OCI-LY7 (cell line): ENCODE results near the gene POLD2.

Experiments
- EZH2phosphoT487 ChIP-seq: fragments of 200-600 bp; sonication (generic); IDR thresholded peaks from 2 replicates; pipeline ENCODE4 v1.6.1; 2018; ENCODE audit warnings: low read depth, borderline replicate concordance, mild to moderate bottlenecking, mixed run types, antibody characterized with exemption, low read length, moderate library complexity, mixed read lengths
- TF ChIP-seq, protein P1 (sequence below): fragments of 200-600 bp; sonication (generic); conservative IDR thresholded peaks from 2 replicates; pipeline ENCODE4 v1.5.1; 2014; ENCODE audit warnings: mild to moderate bottlenecking, antibody characterized with exemption, low read length, moderate library complexity, mixed read lengths

DNA sequence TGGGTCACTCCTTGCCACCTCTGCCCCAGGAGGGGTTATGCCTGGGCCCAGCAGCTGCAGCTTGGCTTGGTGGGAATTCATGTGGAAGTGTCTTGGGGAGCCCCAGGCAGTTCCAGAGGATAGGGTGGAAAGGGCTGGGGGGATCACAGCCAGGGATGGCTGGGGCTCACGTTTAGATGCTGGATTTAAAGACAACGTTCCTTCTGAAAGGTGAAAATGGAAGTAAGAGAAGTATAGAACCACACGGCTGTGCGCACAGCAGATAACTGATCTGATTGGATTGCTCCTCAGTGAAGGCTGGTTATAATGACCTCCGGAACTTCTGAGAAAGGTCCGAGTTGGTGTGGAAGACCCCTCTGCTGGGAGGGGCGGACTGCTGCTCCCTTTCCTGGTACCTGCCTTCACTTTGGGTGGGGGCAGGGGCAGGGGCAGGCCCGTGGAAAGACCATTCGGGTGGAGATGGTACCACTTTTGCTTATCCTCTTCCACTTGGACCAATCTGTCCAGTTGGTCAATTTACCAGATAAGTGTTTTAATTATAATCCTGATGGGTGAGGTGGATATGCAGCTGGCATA, 25.7 kb upstream of the POLD2 start:
- TF ChIP-seq, protein P1, sequence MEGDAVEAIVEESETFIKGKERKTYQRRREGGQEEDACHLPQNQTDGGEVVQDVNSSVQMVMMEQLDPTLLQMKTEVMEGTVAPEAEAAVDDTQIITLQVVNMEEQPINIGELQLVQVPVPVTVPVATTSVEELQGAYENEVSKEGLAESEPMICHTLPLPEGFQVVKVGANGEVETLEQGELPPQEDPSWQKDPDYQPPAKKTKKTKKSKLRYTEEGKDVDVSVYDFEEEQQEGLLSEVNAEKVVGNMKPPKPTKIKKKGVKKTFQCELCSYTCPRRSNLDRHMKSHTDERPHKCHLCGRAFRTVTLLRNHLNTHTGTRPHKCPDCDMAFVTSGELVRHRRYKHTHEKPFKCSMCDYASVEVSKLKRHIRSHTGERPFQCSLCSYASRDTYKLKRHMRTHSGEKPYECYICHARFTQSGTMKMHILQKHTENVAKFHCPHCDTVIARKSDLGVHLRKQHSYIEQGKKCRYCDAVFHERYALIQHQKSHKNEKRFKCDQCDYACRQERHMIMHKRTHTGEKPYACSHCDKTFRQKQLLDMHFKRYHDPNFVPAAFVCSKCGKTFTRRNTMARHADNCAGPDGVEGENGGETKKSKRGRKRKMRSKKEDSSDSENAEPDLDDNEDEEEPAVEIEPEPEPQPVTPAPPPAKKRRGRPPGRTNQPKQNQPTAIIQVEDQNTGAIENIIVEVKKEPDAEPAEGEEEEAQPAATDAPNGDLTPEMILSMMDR, result no peak
- no peak for TF ChIP-seq EZH2phosphoT487
